ENCODE data around the gene TSKU.

TSKU gene

GRCh38 chr11:76742902-76743301 lies 40.3 kb upstream of the TSKU start:
- H3K9ac ChIP-seq, result no peak overlapping the region
- H2AFZ ChIP-seq, result no peak overlapping the region
- no peak overlapping the region for H3K4me3 ChIP-seq (ENCODE audit: low read depth, low read length)
- H3K27ac ChIP-seq, result no peak overlapping the region
- no peaks in the 10 kb centered on the region for H3K36me3 ChIP-seq (ENCODE audit: control insufficient read depth, insufficient read depth, low read length)
- no peaks in the 10 kb centered on the region for H3K9me3 ChIP-seq (ENCODE audit: control insufficient read depth, low read length)
- H3K4me1 ChIP-seq, result peaks cover 4% of the 10 kb centered on the region
- no peak for TF ChIP-seq CTCF (IDR thresholded peaks at IDR 0.05)
- H3K4me2 ChIP-seq (ENCODE audit: low read length), result no peak overlapping the region
- H3K79me2 ChIP-seq, result no peaks in the 10 kb centered on the region
- no peaks in the 10 kb centered on the region for H3K27me3 ChIP-seq (ENCODE audit: control insufficient read depth, insufficient read depth, low read length)

DNA sequence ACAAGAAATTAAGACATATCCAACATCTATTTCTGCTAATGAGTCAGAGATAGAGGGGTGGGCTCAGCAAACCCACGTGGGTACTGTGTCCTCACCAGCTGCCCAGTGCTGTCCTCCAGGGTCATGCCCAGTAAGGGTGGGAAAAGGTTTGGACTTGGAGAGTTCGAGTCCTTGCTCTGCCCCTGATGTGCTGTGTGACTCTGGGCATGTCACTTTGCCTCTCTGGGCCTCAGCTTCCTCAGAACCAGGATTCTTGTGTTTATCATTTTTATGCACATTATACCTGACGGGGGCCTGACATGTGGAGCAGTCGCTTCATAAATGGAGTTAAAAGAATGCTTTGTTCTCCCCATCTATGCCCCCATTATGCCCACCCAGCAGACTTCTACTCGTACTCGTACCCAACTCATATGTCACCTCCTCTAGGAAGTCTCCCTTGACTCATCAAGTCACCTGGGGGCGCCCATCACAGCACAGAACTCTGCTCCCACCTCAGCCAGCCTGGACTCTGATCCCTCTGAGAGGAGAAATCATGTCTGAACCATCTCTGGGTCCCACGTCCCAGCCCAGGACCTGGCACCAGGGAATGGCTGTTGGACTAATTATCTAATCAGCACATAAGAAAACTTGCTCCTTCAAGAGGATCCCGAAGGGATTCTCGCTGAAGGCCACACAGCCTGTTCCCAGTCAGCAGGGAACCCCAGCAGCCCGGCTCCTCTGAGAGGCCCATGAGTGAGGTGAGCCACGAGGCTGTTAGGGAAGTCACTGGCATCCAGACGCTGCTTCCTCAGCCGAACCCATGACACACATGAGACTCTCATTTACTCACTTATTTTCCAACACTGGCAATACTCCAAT lies 38.7 kb upstream of the TSKU start:
- H3K27ac ChIP-seq, result no peak overlapping the region
- no peak overlapping the region for H2AFZ ChIP-seq
- no peak overlapping the region for H3K9ac ChIP-seq
- H3K27me3 ChIP-seq (ENCODE audit: control insufficient read depth, insufficient read depth, low read length), result no peaks in the 10 kb centered on the region
- H3K4me1 ChIP-seq, result peaks cover 4% of the 10 kb centered on the region
- H3K4me3 ChIP-seq (ENCODE audit: low read depth, low read length), result no peak overlapping the region
- H3K36me3 ChIP-seq (ENCODE audit: control insufficient read depth, insufficient read depth, low read length), result no peaks in the 10 kb centered on the region
- H3K9me3 ChIP-seq (ENCODE audit: control insufficient read depth, low read length), result no peaks in the 10 kb centered on the region
- H3K4me2 ChIP-seq (ENCODE audit: low read length), result no peak overlapping the region
- no peaks in the 10 kb centered on the region for H3K79me2 ChIP-seq
- TF ChIP-seq CTCF (IDR thresholded peaks at IDR 0.05), result no peak

GRCh38 chr11:76745044-76745376 lies 38.1 kb upstream of the TSKU start:
- Histone ChIP-seq H3K27ac (no peak overlapping the region), H2AFZ (no peak overlapping the region), H3K36me3 (ENCODE audit: control insufficient read depth, insufficient read depth, low read length) (no peaks in the 10 kb centered on the region), H3K4me2 (ENCODE audit: low read length) (no peak overlapping the region), H3K4me1 (peaks cover 4% of the 10 kb centered on the region), H3K79me2 (no peaks in the 10 kb centered on the region), H3K9me3 (ENCODE audit: control insufficient read depth, low read length) (no peaks in the 10 kb centered on the region), H3K27me3 (ENCODE audit: control insufficient read depth, insufficient read depth, low read length) (no peaks in the 10 kb centered on the region), H3K4me3 (ENCODE audit: low read depth, low read length) (no peak overlapping the region), H3K9ac (no peak overlapping the region)
- no peak for TF ChIP-seq CTCF (IDR thresholded peaks at IDR 0.05)

- TF ChIP-seq CTCF (IDR thresholded peaks at IDR 0.05), result no peak
- H3K9ac ChIP-seq, result no peak overlapping the region
- H3K27me3 ChIP-seq (ENCODE audit: control insufficient read depth, insufficient read depth, low read length), result no peaks in the 10 kb centered on the region
- no peak overlapping the region for H2AFZ ChIP-seq
- H3K9me3 ChIP-seq (ENCODE audit: control insufficient read depth, low read length), result no peaks in the 10 kb centered on the region
- H3K4me2 ChIP-seq (ENCODE audit: low read length), result no peak overlapping the region
- H3K4me3 ChIP-seq (ENCODE audit: low read depth, low read length), result no peak overlapping the region
- no peak overlapping the region for H3K27ac ChIP-seq
- H3K79me2 ChIP-seq, result no peaks in the 10 kb centered on the region
- peaks cover under 1% of the 10 kb centered on the region for H3K4me1 ChIP-seq
- no peaks in the 10 kb centered on the region for H3K36me3 ChIP-seq (ENCODE audit: control insufficient read depth, insufficient read depth, low read length)
Measured at GRCh38 chr11:76745561-76746207, 37.5 kb upstream of the TSKU start.
